ENCODE measurements around the gene TENM4.

Gene TENM4

GRCh38 chr11:79417069-79417920 lies 23.5 kb downstream of the TENM4 start:
- DNase-seq = no peak

GRCh38 chr11:79415912-79416311 lies 24.9 kb downstream of the TENM4 start:
- no peak for DNase-seq

GRCh38 chr11:79415411-79415810 lies 25.4 kb downstream of the TENM4 start:
- DNase-seq = no peak

DNA sequence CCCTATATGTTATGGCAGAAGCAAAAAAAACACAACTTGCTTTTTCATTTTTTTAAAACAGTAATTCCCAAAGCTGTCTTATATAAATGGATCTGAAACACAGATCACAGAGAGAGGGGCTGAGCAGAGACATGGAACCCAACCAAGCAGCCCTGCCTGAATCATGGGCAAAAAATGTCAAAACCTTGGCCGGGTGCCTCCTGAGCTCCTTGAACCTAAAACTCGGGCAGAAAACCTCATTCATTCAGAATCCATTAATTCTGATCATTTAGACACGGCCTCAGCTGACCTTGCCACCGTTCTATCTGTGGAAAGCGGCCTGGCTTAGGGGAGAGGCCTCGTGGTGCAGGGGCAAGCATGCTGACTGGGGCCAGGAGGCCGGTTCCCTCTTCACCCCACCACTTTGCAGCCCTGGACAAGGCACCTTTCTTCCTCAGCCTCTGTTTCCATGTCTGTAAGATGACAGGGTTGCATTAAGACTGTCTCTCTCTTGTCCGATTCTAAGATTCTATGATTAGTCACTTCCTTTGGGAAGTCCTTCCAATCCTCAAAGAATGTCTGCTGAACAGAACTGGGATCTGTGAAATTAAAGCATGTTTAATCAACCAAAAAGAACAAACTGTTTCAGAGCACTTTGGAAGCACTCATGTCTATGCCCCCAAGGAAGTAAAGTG lies 26.0 kb downstream of the TENM4 start:
- DNase-seq = peak; percentile 61

DNA sequence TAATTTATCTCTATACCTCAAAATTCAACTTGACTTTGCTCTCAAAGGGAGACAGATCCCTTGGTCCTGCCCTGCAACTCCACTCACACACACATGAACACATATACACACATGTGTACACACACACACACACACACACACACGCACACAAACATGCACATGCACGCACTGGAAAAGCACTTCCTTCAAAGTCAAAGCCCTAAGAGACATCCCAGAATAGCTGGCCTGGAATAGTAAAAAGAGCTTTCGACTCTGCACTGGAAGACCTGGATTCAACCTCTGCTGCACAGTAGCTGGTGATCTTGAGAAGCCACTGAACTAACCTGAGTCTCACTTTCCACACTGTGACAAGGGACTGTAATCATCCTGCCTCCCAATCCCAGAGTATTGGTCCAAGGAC lies 26.8 kb downstream of the TENM4 start:
- DNase-seq = no peak

DNA sequence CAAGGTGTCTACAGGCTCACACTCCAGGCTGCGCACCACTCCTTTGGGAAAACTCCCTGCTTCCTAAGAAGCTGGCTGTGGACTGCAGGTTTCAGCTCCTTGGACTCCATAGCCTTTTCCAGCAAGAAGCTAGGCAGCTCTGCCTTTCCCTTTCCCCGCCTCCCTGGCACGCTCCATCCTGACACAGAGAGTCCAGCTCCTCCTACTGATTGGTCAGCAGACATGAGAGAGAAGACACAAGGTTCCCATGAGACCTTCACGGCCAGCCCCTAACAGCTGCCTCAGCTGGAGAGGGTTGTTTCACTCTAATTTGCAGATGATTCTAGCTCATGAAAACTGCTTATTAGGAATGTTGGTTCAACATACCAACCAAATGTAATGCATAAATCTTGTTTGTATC lies 27.6 kb downstream of the TENM4 start:
- peak; percentile 56 for DNase-seq

- DNase-seq = peak; percentile 11
These were observed 28.1 kb downstream of the TENM4 start for GRCh38 chr11:79412761-79413160.

- no peak for DNase-seq
These were observed 31.5 kb downstream of the TENM4 start for GRCh38 chr11:79409330-79409729.

- no peak for DNase-seq
These were observed 34.5 kb downstream of the TENM4 start for GRCh38 chr11:79406376-79406775.

DNA sequence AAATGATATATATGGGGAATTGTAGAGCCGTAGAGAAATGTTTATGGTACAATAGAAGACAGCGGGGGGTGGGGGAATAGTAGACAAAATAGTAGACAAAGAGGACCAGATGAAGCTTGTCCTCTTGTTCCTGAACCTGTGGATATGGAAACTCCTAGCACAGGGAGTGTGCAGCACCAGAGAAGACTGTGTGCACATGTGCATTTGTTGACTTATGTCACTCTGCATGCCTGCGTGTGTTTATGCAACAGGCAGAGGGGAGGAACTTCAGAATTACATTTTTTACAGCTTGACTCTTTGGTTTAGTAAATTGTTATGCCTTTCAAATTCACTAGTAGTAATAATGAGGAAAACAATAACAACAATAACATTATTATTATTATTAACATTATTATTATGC lies 36.0 kb downstream of the TENM4 start:
- DNase-seq = no peak

- no peak for DNase-seq
These were observed 36.5 kb downstream of the TENM4 start for GRCh38 chr11:79404325-79404724.

DNA sequence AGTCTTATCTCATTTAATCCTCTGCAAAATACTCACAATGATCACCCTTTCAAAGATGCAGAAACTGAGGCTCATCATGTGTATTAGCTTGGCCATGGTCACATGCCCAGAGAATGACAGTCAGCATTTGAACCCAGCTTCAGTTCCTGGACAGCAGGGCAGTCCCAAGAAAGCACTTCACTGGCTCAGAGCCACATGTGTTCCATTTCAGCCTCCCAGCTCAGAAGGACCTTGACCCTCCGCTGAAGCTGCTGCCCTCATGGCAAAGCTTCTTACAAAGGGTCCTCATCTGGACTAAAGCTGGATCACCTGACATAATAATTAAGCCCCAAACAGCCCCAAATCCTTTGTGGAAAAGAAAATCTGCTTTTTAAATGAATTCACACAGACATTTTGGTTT lies 37.0 kb downstream of the TENM4 start:
- DNase-seq = no peak

DNA sequence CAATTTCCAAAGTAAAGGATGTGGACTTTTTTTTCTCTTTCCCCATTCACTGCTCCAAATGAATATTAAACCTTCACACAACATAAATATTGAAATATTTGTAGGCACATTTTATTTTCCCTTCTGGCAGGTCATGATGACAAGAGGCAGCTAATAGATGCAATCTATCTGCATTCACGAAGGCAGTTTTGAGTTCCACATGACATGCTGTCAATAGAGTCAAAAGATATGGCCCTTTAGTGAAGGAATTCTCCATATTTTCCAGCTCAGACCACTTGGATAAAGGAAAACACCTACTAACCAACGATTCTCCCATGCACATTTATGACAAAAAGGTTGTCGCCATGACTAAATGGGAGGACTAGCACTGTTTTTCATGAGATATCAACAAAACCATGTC lies 37.9 kb downstream of the TENM4 start:
- no peak for DNase-seq

GRCh38 chr11:79400717-79401330 lies 40.0 kb downstream of the TENM4 start:
- DNase-seq = peak; percentile 20

GRCh38 chr11:79400206-79400605 lies 40.6 kb downstream of the TENM4 start:
- no peak for DNase-seq

DNA sequence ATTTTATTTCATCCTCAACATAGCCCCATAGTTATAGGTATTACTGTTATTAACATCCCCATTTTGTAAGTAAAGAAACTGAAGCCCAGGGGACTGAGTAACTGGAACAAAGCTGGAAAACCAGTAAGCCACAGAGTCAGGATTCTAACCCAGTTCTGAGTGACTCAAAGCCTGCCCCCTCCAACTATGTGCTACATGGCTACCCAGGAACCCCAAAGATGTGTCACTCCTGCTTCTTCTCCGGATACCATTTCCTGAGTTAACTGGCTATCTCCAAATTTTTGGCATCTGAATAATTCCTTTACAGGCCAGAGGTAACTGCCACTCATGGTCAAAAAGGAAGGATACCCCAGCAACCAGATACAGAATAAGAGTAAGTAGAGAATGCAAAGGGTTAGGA lies 43.6 kb downstream of the TENM4 start:
- no peak for DNase-seq

- DNase-seq = no peak
These were observed 44.2 kb downstream of the TENM4 start for GRCh38 chr11:79396674-79397073.

GRCh38 chr11:79396001-79396400 lies 44.8 kb downstream of the TENM4 start:
- DNase-seq = no peak

GRCh38 chr11:79393362-79394043 lies 47.3 kb downstream of the TENM4 start:
- peak; percentile 17 for DNase-seq

- DNase-seq = no peak
These were observed 48.7 kb downstream of the TENM4 start for GRCh38 chr11:79392161-79392560.

GRCh38 chr11:79390923-79391322 lies 49.9 kb downstream of the TENM4 start:
- no peak for DNase-seq

DNA sequence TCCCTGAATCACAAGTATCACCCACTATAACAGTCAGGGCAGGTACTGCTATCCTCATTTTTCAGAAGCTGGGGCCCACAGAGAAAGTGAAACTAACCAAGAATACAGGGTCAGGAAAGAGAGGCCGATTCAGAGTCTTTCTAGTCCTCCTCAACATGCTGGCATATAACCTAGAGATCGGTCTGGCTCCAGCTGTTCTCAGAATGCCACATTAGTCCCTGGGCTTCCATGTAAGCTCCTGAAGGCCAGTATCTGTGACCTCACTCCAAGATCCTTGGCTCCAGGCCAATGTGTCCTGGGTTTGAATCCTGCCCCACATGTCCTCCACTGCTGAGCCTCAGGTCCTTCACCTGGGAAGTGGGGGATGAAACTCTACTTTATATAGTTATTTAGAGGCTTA lies 50.4 kb downstream of the TENM4 start:
- DNase-seq = no peak

DNA sequence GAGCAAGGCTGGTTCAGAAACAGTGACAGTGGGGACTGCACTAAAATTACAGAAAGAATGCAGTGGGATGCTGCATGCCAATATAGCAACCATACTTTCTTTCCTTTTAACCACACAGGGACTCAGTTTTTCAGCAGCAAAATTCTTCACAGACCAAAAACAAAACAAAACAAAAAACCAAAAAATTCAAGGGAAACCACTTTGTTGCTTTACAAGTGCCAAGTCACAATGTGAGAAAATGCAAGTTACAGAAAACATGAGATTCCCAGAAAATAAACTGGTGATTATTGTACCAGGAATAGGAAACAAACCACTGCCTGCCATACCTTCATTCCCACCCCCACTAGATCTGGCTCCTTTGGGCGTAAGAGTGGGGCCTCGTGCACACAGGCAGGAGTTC lies 52.6 kb downstream of the TENM4 start:
- no peak for DNase-seq

- DNase-seq = no peak
These were observed 57.0 kb downstream of the TENM4 start for GRCh38 chr11:79383874-79384273.
